GM19238 (cell line): ENCODE measurements around the gene MUS81.
"Not testable (repeated sequence)": the region's sequence is repeated elsewhere in the genome, so short reads cannot be mapped to it uniquely, and the experiment has no call there.

Experiments used
- DNase-seq: peaks from one replicate; pipeline ENCODE4 v3.0.0; 2011; ENCODE audit warnings: low spot score; ENCODE audit not compliant: insufficient read length

Gene MUS81

GRCh38 chr11:65890324-65891218 is 30.3 kb downstream of the MUS81 start, which contains the start of gene CCDC85B:
CCDC85B (plus strand) TSS chr11:65890673; CDS start chr11:65890784, 111 bp downstream.
- DNase-seq, result peak; percentile 91

GRCh38 chr11:65891219-65892136 is 31.2 kb downstream of the MUS81 start:
- DNase-seq, result no peak

GRCh38 chr11:65892137-65892540 is 31.9 kb downstream of the MUS81 start:
- not testable (repeated sequence) for DNase-seq

- no peak for DNase-seq
Observed at GRCh38 chr11:65892661-65893317, 32.6 kb downstream of the MUS81 start.

GRCh38 chr11:65894034-65894591 is 33.9 kb downstream of the MUS81 start:
- no peak for DNase-seq

GRCh38 chr11:65895482-65895981 is 35.3 kb downstream of the MUS81 start:
- no peak for DNase-seq

- no peak for DNase-seq
Observed at GRCh38 chr11:65896034-65896999, 36.1 kb downstream of the MUS81 start.

GRCh38 chr11:65897020-65897471 is 36.8 kb downstream of the MUS81 start:
- no peak for DNase-seq

GRCh38 chr11:65898656-65899355 is 38.6 kb downstream of the MUS81 start:
- DNase-seq, result no peak

- DNase-seq, result no peak
Observed at GRCh38 chr11:65899356-65900124, 39.3 kb downstream of the MUS81 start.

GRCh38 chr11:65900125-65900898 is 40.1 kb downstream of the MUS81 start, which contains the start of gene FOSL1:
FOSL1 (minus strand) TSS chr11:65900388; CDS start chr11:65900339, 49 bp downstream.
- DNase-seq, result peak; percentile 85

- no peak for DNase-seq
Observed at GRCh38 chr11:65900899-65901180, 40.6 kb downstream of the MUS81 start.

- DNase-seq, result no peak
Observed at GRCh38 chr11:65903068-65903481, 42.8 kb downstream of the MUS81 start.

- no peak for DNase-seq
Observed at GRCh38 chr11:65903715-65904114, 43.5 kb downstream of the MUS81 start.

GRCh38 chr11:65906602-65907001 is 46.4 kb downstream of the MUS81 start:
- no peak for DNase-seq

- no peak for DNase-seq
Observed at GRCh38 chr11:65907878-65908277, 47.6 kb downstream of the MUS81 start.
